ENCODE results near the gene ANXA10.
"Not testable (repeated sequence)": the region's sequence is repeated elsewhere in the genome, so short reads cannot be mapped to it uniquely, and the experiment has no call there.

ANXA10 gene

GRCh38 chr4:168134651-168135050 is 42.3 kb downstream of the ANXA10 start:
- H3K4me1 Mint-ChIP-seq, result no peaks in the 10 kb centered on the region
- ATAC-seq, result no peak

GRCh38 chr4:168135860-168136259 is 43.5 kb downstream of the ANXA10 start:
- DNase-seq, H3K27ac Mint-ChIP-seq, H3K4me3 Mint-ChIP-seq, H3K4me1 Mint-ChIP-seq, ATAC-seq, H3K9me3 Mint-ChIP-seq, H3K27me3 Mint-ChIP-seq: not testable (repeated sequence)

More at GRCh38 chr4:168134651-168135050, 42.3 kb downstream of the ANXA10 start:
- DNase-seq, result no peak
- Mint-ChIP-seq H3K9me3 (no peaks in the 10 kb centered on the region), H3K27ac (no peak overlapping the region), H3K4me3 (no peak overlapping the region), H3K27me3 (no peaks in the 10 kb centered on the region)

- H3K9me3 Mint-ChIP-seq, H3K27me3 Mint-ChIP-seq, ATAC-seq, H3K4me3 Mint-ChIP-seq, H3K4me1 Mint-ChIP-seq, DNase-seq, H3K27ac Mint-ChIP-seq: not testable (repeated sequence)
Observed at GRCh38 chr4:168137695-168138094, 45.4 kb downstream of the ANXA10 start.

GRCh38 chr4:168138143-168138542 is 45.8 kb downstream of the ANXA10 start:
- Mint-ChIP-seq H3K4me3 (no peak overlapping the region), H3K4me1 (no peaks in the 10 kb centered on the region), H3K9me3 (no peaks in the 10 kb centered on the region), H3K27ac (no peak overlapping the region), H3K27me3 (no peaks in the 10 kb centered on the region)
- no peak for ATAC-seq
- DNase-seq, result no peak

- ATAC-seq, result no peak
Observed at GRCh38 chr4:168139336-168139735, 47.0 kb downstream of the ANXA10 start.

GRCh38 chr4:168141733-168142132 is 49.4 kb downstream of the ANXA10 start:
- Mint-ChIP-seq H3K9me3 (no peaks in the 10 kb centered on the region), H3K4me3 (no peak overlapping the region), H3K4me1 (no peaks in the 10 kb centered on the region), H3K27me3 (no peaks in the 10 kb centered on the region), H3K27ac (no peak overlapping the region)
- DNase-seq (no peak), ATAC-seq (no peak)

More at GRCh38 chr4:168139336-168139735, 47.0 kb downstream of the ANXA10 start:
- no peaks in the 10 kb centered on the region for H3K9me3 Mint-ChIP-seq
- H3K27ac Mint-ChIP-seq, result no peak overlapping the region
- no peak overlapping the region for H3K4me3 Mint-ChIP-seq
- DNase-seq, result no peak
- H3K27me3 Mint-ChIP-seq, result no peaks in the 10 kb centered on the region
- no peaks in the 10 kb centered on the region for H3K4me1 Mint-ChIP-seq

GRCh38 chr4:168143601-168144000 is 51.3 kb downstream of the ANXA10 start:
- no peak for ATAC-seq
- Mint-ChIP-seq H3K9me3 (no peaks in the 10 kb centered on the region), H3K27ac (no peak overlapping the region), H3K27me3 (no peaks in the 10 kb centered on the region), H3K4me1 (no peaks in the 10 kb centered on the region), H3K4me3 (no peak overlapping the region)
- DNase-seq, result no peak

- Mint-ChIP-seq H3K9me3 (no peaks in the 10 kb centered on the region), H3K4me3 (no peak overlapping the region), H3K27me3 (peaks cover 8% of the 10 kb centered on the region), H3K4me1 (peaks cover 9% of the 10 kb centered on the region), H3K27ac (no peak overlapping the region)
- ATAC-seq, result no peak
- DNase-seq, result no peak
Observed at GRCh38 chr4:168150420-168151050, 58.2 kb downstream of the ANXA10 start.

GRCh38 chr4:168151327-168151726 is 59.0 kb downstream of the ANXA10 start:
- no peak overlapping the region for H3K27ac Mint-ChIP-seq
- no peaks in the 10 kb centered on the region for H3K9me3 Mint-ChIP-seq
- ATAC-seq (no peak), DNase-seq (no peak)
- peaks cover 8% of the 10 kb centered on the region for H3K27me3 Mint-ChIP-seq
- no peak overlapping the region for H3K4me3 Mint-ChIP-seq
- peaks cover 9% of the 10 kb centered on the region for H3K4me1 Mint-ChIP-seq

- Mint-ChIP-seq H3K9me3 (no peaks in the 10 kb centered on the region), H3K4me3 (peak overlapping the region; percentile 4 to 46), H3K27me3 (peaks cover 8% of the 10 kb centered on the region), H3K27ac (peak overlapping the region in 1 of 2 donors; percentile 49), H3K4me1 (peaks cover 9% of the 10 kb centered on the region)
- DNase-seq (no peak), ATAC-seq (no peak)
Observed at GRCh38 chr4:168152837-168153500, 60.6 kb downstream of the ANXA10 start.

- Mint-ChIP-seq H3K27ac (no peak overlapping the region), H3K27me3 (peaks cover 8% of the 10 kb centered on the region), H3K4me3 (peak overlapping the region in 1 of 2 donors; percentile 4), H3K9me3 (no peaks in the 10 kb centered on the region), H3K4me1 (peaks cover 9% of the 10 kb centered on the region)
- peak; percentile 80 for ATAC-seq
- DNase-seq, result peak; percentile 37 to 48
Observed at GRCh38 chr4:168153596-168154440, 61.5 kb downstream of the ANXA10 start.

- Mint-ChIP-seq H3K27ac (no peak overlapping the region), H3K4me3 (no peak overlapping the region), H3K4me1 (peaks cover 9% of the 10 kb centered on the region), H3K27me3 (peaks cover 8% of the 10 kb centered on the region), H3K9me3 (no peaks in the 10 kb centered on the region)
- DNase-seq (no peak), ATAC-seq (peak; percentile 42)
Observed at GRCh38 chr4:168154546-168155277, 62.4 kb downstream of the ANXA10 start.

- Mint-ChIP-seq H3K4me3 (no peak overlapping the region), H3K27me3 (no peaks in the 10 kb centered on the region), H3K9me3 (peaks cover 9 to 13% of the 10 kb centered on the region in 2 donors), H3K27ac (no peak overlapping the region), H3K4me1 (no peaks in the 10 kb centered on the region)
- DNase-seq, result no peak
- no peak for ATAC-seq
Observed at GRCh38 chr4:168162604-168163003, 70.3 kb downstream of the ANXA10 start.

- no peak for DNase-seq
- no peaks in the 10 kb centered on the region for H3K4me1 Mint-ChIP-seq
- no peak overlapping the region for H3K4me3 Mint-ChIP-seq
- no peak for ATAC-seq
- no peak overlapping the region for H3K27ac Mint-ChIP-seq
- H3K9me3 Mint-ChIP-seq, result peaks cover 9 to 13% of the 10 kb centered on the region in 2 donors
- no peaks in the 10 kb centered on the region for H3K27me3 Mint-ChIP-seq
Observed at GRCh38 chr4:168163106-168163505, 70.8 kb downstream of the ANXA10 start.

GRCh38 chr4:168164045-168164444 is 71.7 kb downstream of the ANXA10 start:
- Mint-ChIP-seq H3K9me3 (peaks cover 9 to 13% of the 10 kb centered on the region in 2 donors), H3K27me3 (no peaks in the 10 kb centered on the region), H3K27ac (no peak overlapping the region), H3K4me3 (no peak overlapping the region), H3K4me1 (no peaks in the 10 kb centered on the region)
- no peak for DNase-seq
- no peak for ATAC-seq

Measured in stimulated activated naive CD8-positive, alpha-beta T cell treated with anti-CD3 and anti-CD28 coated beads, Interleukin-15, amount 100 ng/mL, for 72 hours (primary cell).